SJCRH30 (cell line): Measurements from ENCODE around the gene SF1. TPM values are rescaled to one million over a fixed set of nuclear protein-coding genes. Genes with fewer than 3 reads are reported as not detected.
"Not testable (repeated sequence)": the region's sequence is repeated elsewhere in the genome, so short reads cannot be mapped to it uniquely, and the experiment has no call there.

Experiments
- DNase-seq, 2 experiments: peaks; one replicate each; pipeline ENCODE4 v3.0.0-alpha.2; 2015 to 2020
- H3K27ac ChIP-seq: fragments of 250-450 bp; sonication (Bioruptor Pico); 2 replicates; pipeline ENCODE4 v1.5.1; 2020; ENCODE audit warnings: mild to moderate bottlenecking, moderate library complexity
- H3K27me3 ChIP-seq: fragments of 250-450 bp; sonication (Bioruptor Pico); 2 replicates; pipeline ENCODE4 v1.5.1; 2020; ENCODE audit warnings: mild to moderate bottlenecking, moderate library complexity
- H3K36me3 ChIP-seq: fragments of 250-450 bp; sonication (Bioruptor Pico); 2 replicates; pipeline ENCODE4 v1.5.1; 2020; ENCODE audit warnings: mild to moderate bottlenecking, moderate library complexity
- H3K4me1 ChIP-seq: fragments of 250-450 bp; sonication (Bioruptor Pico); 2 replicates; pipeline ENCODE4 v1.5.1; 2020; ENCODE audit warnings: mild to moderate bottlenecking, moderate library complexity
- H3K4me3 ChIP-seq: fragments of 250-450 bp; sonication (Bioruptor Pico); 2 replicates; pipeline ENCODE4 v1.5.1; 2020; ENCODE audit warnings: mild to moderate bottlenecking, moderate library complexity
- H3K9me3 ChIP-seq: fragments of 250-450 bp; sonication (Bioruptor Pico); replicated peaks from 2 replicates; pipeline ENCODE4 v1.5.1; 2020; ENCODE audit warnings: mild to moderate bottlenecking, moderate library complexity
- total RNA-seq: library from RNA; depleted of rRNA; stranded (reverse); fragments of >200 nt; shearing (Covaris generic); gene quantifications from 2 replicates; pipeline ENCODE4 v1.2.3, GENCODE V29; 2014; rRNA removed

SF1 gene
- total RNA-seq = 113 and 117 TPM in 2 replicates

GRCh38 chr11:64778473-64779298 is at the start of gene SF1:
Gene SF1 (minus strand): TSS chr11:64778542. CDS start chr11:64778392, 150 bp downstream.
- H3K9me3 ChIP-seq = no peaks in the 10 kb centered on the region
- no peaks in the 10 kb centered on the region for H3K27me3 ChIP-seq
- peaks cover 39% of the 10 kb centered on the region for H3K36me3 ChIP-seq
- H3K4me1 ChIP-seq = peaks cover 7% of the 10 kb centered on the region; the same call in 1 of the 2 replicates
- peak; percentile 99 for DNase-seq
- H3K4me3 ChIP-seq = peak within 1 kb of the TSS; percentile 100
- peak within 1 kb of the TSS; percentile 85 for H3K27ac ChIP-seq

GRCh38 chr11:64827451-64827839 is 49.1 kb upstream of the SF1 start:
- peaks cover 21% of the 10 kb centered on the region for H3K27me3 ChIP-seq
- H3K27ac ChIP-seq = no peak overlapping the region

GRCh38 chr11:64826578-64827450 is 48.5 kb upstream of the SF1 start:
- H3K27ac ChIP-seq = no peak overlapping the region
- no peaks in the 10 kb centered on the region for H3K4me1 ChIP-seq
- H3K4me3 ChIP-seq = no peak overlapping the region
- peaks cover 18% of the 10 kb centered on the region for H3K27me3 ChIP-seq
- H3K9me3 ChIP-seq = no peaks in the 10 kb centered on the region
- no peaks in the 10 kb centered on the region for H3K36me3 ChIP-seq
- DNase-seq = no peak

More at GRCh38 chr11:64827451-64827839, 49.1 kb upstream of the SF1 start:
- H3K4me3 ChIP-seq = no peak overlapping the region
- H3K9me3 ChIP-seq = no peaks in the 10 kb centered on the region
- H3K36me3 ChIP-seq = no peaks in the 10 kb centered on the region
- H3K4me1 ChIP-seq = no peaks in the 10 kb centered on the region
- DNase-seq = no peak

GRCh38 chr11:64826062-64826461 is 47.7 kb upstream of the SF1 start:
- Histone ChIP-seq H3K27ac (no peak overlapping the region), H3K4me3 (no peak overlapping the region), H3K27me3 (peaks cover 14% of the 10 kb centered on the region), H3K36me3 (no peaks in the 10 kb centered on the region), H3K9me3 (no peaks in the 10 kb centered on the region), H3K4me1 (no peaks in the 10 kb centered on the region)
- no peak for DNase-seq

- no peak for DNase-seq
- Histone ChIP-seq H3K4me3 (no peak overlapping the region), H3K27ac (no peak overlapping the region), H3K36me3 (no peaks in the 10 kb centered on the region), H3K4me1 (no peaks in the 10 kb centered on the region), H3K9me3 (no peaks in the 10 kb centered on the region), H3K27me3 (peaks cover 14% of the 10 kb centered on the region; the same call in 1 of the 2 replicates)
Measured at GRCh38 chr11:64823568-64824119, 45.3 kb upstream of the SF1 start.

- Histone ChIP-seq H3K27ac (no peak overlapping the region), H3K27me3 (no peaks in the 10 kb centered on the region), H3K9me3 (no peaks in the 10 kb centered on the region), H3K4me3 (no peak overlapping the region), H3K36me3 (no peaks in the 10 kb centered on the region), H3K4me1 (no peaks in the 10 kb centered on the region)
- DNase-seq = no peak
Measured at GRCh38 chr11:64817476-64817875, 39.1 kb upstream of the SF1 start.

GRCh38 chr11:64815433-64815832 is 37.1 kb upstream of the SF1 start:
- not testable (repeated sequence) for H3K36me3 ChIP-seq, H3K4me3 ChIP-seq

GRCh38 chr11:64814712-64815187 is 36.4 kb upstream of the SF1 start:
- Histone ChIP-seq H3K4me1 (no peaks in the 10 kb centered on the region), H3K4me3 (no peak overlapping the region), H3K9me3 (no peaks in the 10 kb centered on the region), H3K36me3 (no peaks in the 10 kb centered on the region), H3K27me3 (no peaks in the 10 kb centered on the region), H3K27ac (no peak overlapping the region)
- DNase-seq = no peak

More at GRCh38 chr11:64815433-64815832, 37.1 kb upstream of the SF1 start:
- not testable (repeated sequence) for H3K27ac ChIP-seq, H3K4me1 ChIP-seq, H3K9me3 ChIP-seq, H3K27me3 ChIP-seq, DNase-seq

GRCh38 chr11:64813826-64814225 is 35.5 kb upstream of the SF1 start:
- H3K4me3 ChIP-seq = no peak overlapping the region
- DNase-seq = no peak
- H3K36me3 ChIP-seq = no peaks in the 10 kb centered on the region
- H3K9me3 ChIP-seq = no peaks in the 10 kb centered on the region
- H3K27ac ChIP-seq = no peak overlapping the region
- no peaks in the 10 kb centered on the region for H3K27me3 ChIP-seq
- 0 out of 2 replicates have a peak, but pooled peaks cover 5% of the 10 kb centered on the region for H3K4me1 ChIP-seq

- Histone ChIP-seq H3K27me3 (no peaks in the 10 kb centered on the region), H3K9me3 (no peaks in the 10 kb centered on the region), H3K4me1 (0 out of 2 replicates have a peak, but pooled peaks cover 5% of the 10 kb centered on the region), H3K36me3 (no peaks in the 10 kb centered on the region), H3K27ac (no peak overlapping the region), H3K4me3 (peak overlapping the region; percentile 72)
- no peak for DNase-seq
Measured at GRCh38 chr11:64810891-64811272, 32.5 kb upstream of the SF1 start.

- Histone ChIP-seq H3K4me3 (peak within 1 kb of the TSS; percentile 72), H3K27me3 (no peaks in the 10 kb centered on the region), H3K9me3 (no peaks in the 10 kb centered on the region), H3K27ac (no peak within 1 kb of the TSS), H3K36me3 (0 out of 2 replicates have a peak, but pooled peaks cover 2% of the 10 kb centered on the region), H3K4me1 (0 out of 2 replicates have a peak, but pooled peaks cover 5% of the 10 kb centered on the region)
- peak; percentile 96 to 97 for DNase-seq
Measured at GRCh38 chr11:64810271-64810890, 32.0 kb upstream of the SF1 start, which contains the start of gene MEN1. Gene MEN1 (minus strand): TSS chr11:64810551. CDS start chr11:64810109, 442 bp downstream.

- Histone ChIP-seq H3K27me3 (no peaks in the 10 kb centered on the region), H3K4me3 (peak overlapping the region; percentile 72), H3K36me3 (0 out of 2 replicates have a peak, but pooled peaks cover 2% of the 10 kb centered on the region), H3K27ac (no peak overlapping the region), H3K9me3 (no peaks in the 10 kb centered on the region), H3K4me1 (0 out of 2 replicates have a peak, but pooled peaks cover 5% of the 10 kb centered on the region)
- DNase-seq = peak in 1 of 2 experiments; percentile 17
Measured at GRCh38 chr11:64809781-64810241, 31.5 kb upstream of the SF1 start.

GRCh38 chr11:64805481-64805880 is 27.1 kb upstream of the SF1 start:
- no peak overlapping the region for H3K4me3 ChIP-seq
- H3K27ac ChIP-seq = no peak overlapping the region
- DNase-seq = no peak
- H3K9me3 ChIP-seq = no peaks in the 10 kb centered on the region
- H3K27me3 ChIP-seq = no peaks in the 10 kb centered on the region
- peaks cover 9% of the 10 kb centered on the region; the same call in 1 of the 2 replicates for H3K4me1 ChIP-seq
- H3K36me3 ChIP-seq = 0 out of 2 replicates have a peak, but pooled peaks cover 2% of the 10 kb centered on the region
